Glutamatergic neuron (in vitro differentiated cells): ENCODE results near the gene AGPAT4. TPM values are rescaled to one million over a fixed set of nuclear protein-coding genes. Genes with fewer than 3 reads are reported as not detected.

Experiments
- DNase-seq: peaks from one replicate; pipeline ENCODE4 v3.0.0; 2022
- H3K27ac Mint-ChIP-seq: one replicate; pipeline ENCODE4 v1.8.0; 2020; ENCODE audit warnings: mild to moderate bottlenecking, mixed read lengths, inconsistent platforms; ENCODE audit not compliant: unreplicated experiment
- H3K27me3 Mint-ChIP-seq: one replicate; pipeline ENCODE4 v1.8.0; 2020; ENCODE audit warnings: mild to moderate bottlenecking, moderate library complexity, mixed read lengths, inconsistent platforms; ENCODE audit not compliant: unreplicated experiment
- H3K36me3 Mint-ChIP-seq: one replicate; pipeline ENCODE4 v1.8.0; 2020; ENCODE audit warnings: mild to moderate bottlenecking, mixed read lengths, inconsistent platforms; ENCODE audit not compliant: unreplicated experiment
- H3K4me1 Mint-ChIP-seq: one replicate; pipeline ENCODE4 v1.8.0; 2020; ENCODE audit warnings: mild to moderate bottlenecking, low read depth, mixed read lengths, inconsistent platforms; ENCODE audit not compliant: unreplicated experiment
- H3K4me3 Mint-ChIP-seq: one replicate; pipeline ENCODE4 v1.8.0; 2020; ENCODE audit warnings: mild to moderate bottlenecking, mixed read lengths, inconsistent platforms; ENCODE audit not compliant: unreplicated experiment
- H3K9me3 Mint-ChIP-seq: one replicate; pipeline ENCODE4 v1.8.0; 2020; ENCODE audit warnings: mild to moderate bottlenecking, moderate library complexity, mixed read lengths, inconsistent platforms; ENCODE audit not compliant: unreplicated experiment
- CTCF ChIP-seq: fragments of 200-600 bp; sonication (generic); IDR thresholded peaks from one replicate; pipeline ENCODE4 v1.5.0; 2021; ENCODE audit not compliant: partially characterized antibody, unreplicated experiment
- total RNA-seq: library from RNA; stranded (reverse); fragmentation: NEBNext Ultra II Directional; extraction: Animal tissue kit (Norgen Biotek cat#: 25700); gene quantifications from one replicate; pipeline ENCODE4 v1.2.1, GENCODE V29; 2021; ENCODE audit not compliant: unreplicated experiment

Gene AGPAT4
- total RNA-seq, 1 donor from 2014 or later, result 90.2 TPM

GRCh38 chr6:161091151-161091550, 182.7 kb downstream of the AGPAT4 start:
- Mint-ChIP-seq H3K36me3 (no peaks in the 10 kb centered on the region), H3K9me3 (no peaks in the 10 kb centered on the region), H3K27ac (no peak overlapping the region), H3K4me3 (no peak overlapping the region), H3K27me3 (peaks cover 2% of the 10 kb centered on the region), H3K4me1 (peaks cover 11% of the 10 kb centered on the region)
- no peak for TF ChIP-seq CTCF
- no peak for DNase-seq

GRCh38 chr6:161088676-161089328, 185.1 kb downstream of the AGPAT4 start:
- Mint-ChIP-seq H3K9me3 (no peaks in the 10 kb centered on the region), H3K36me3 (no peaks in the 10 kb centered on the region), H3K4me3 (no peak overlapping the region), H3K27ac (no peak overlapping the region), H3K27me3 (no peaks in the 10 kb centered on the region), H3K4me1 (peaks cover 4% of the 10 kb centered on the region)
- no peak for TF ChIP-seq CTCF
- DNase-seq, result no peak

- Mint-ChIP-seq H3K4me1 (peaks cover 4% of the 10 kb centered on the region), H3K36me3 (no peaks in the 10 kb centered on the region), H3K27me3 (no peaks in the 10 kb centered on the region), H3K4me3 (no peak overlapping the region), H3K9me3 (no peaks in the 10 kb centered on the region), H3K27ac (no peak overlapping the region)
- no peak for TF ChIP-seq CTCF
- no peak for DNase-seq
These were observed 188.6 kb downstream of the AGPAT4 start for GRCh38 chr6:161085246-161085645.

- H3K27me3 Mint-ChIP-seq, result no peaks in the 10 kb centered on the region
- TF ChIP-seq CTCF, result no peak
These were observed 191.6 kb downstream of the AGPAT4 start for GRCh38 chr6:161082215-161082614.

GRCh38 chr6:161080263-161080970, 193.4 kb downstream of the AGPAT4 start:
- no peaks in the 10 kb centered on the region for H3K36me3 Mint-ChIP-seq
- no peak for TF ChIP-seq CTCF
- peaks cover 2% of the 10 kb centered on the region for H3K9me3 Mint-ChIP-seq
- H3K27ac Mint-ChIP-seq, result no peak overlapping the region
- no peak overlapping the region for H3K4me3 Mint-ChIP-seq
- no peaks in the 10 kb centered on the region for H3K4me1 Mint-ChIP-seq
- no peak for DNase-seq
- H3K27me3 Mint-ChIP-seq, result no peaks in the 10 kb centered on the region

More at GRCh38 chr6:161082215-161082614, 191.6 kb downstream of the AGPAT4 start:
- no peak overlapping the region for H3K4me3 Mint-ChIP-seq
- no peak overlapping the region for H3K27ac Mint-ChIP-seq
- DNase-seq, result no peak
- no peaks in the 10 kb centered on the region for H3K4me1 Mint-ChIP-seq
- H3K36me3 Mint-ChIP-seq, result no peaks in the 10 kb centered on the region
- H3K9me3 Mint-ChIP-seq, result peaks cover 2% of the 10 kb centered on the region
